GM12878 (cell line): ENCODE measurements around the gene C1QL2. TPM values are rescaled to one million over a fixed set of nuclear protein-coding genes. Genes with fewer than 3 reads are reported as not detected.

Experiments used
- ATAC-seq: fragments of 200-7000 bp; cut with Tn5 transposase; 3 replicates; pipeline ENCODE4 v1.9.1; 2020; ENCODE audit warnings: mild to moderate bottlenecking, moderate library complexity
- BruUV-seq: library from RNA; stranded (reverse); fragments of 400-500 nt; replicated peaks from 2 replicates; lab custom pipeline; 2021; lab: Mats Ljungman, UMichigan
- CTCF ChIA-PET: fragments of 300-600 bp; sonication (Branson Sonifier 250); formaldehyde crosslinking; extraction: SDS; loops from one replicate; lab custom pipeline; 2021; ENCODE audit warnings: inconsistent platforms; lab: Yijun Ruan, JAX
- POLR2A ChIA-PET: fragments of 350-600 bp; formaldehyde crosslinking; extraction: SDS; loops from one replicate; lab custom pipeline; 2021; ENCODE audit warnings: inconsistent platforms; lab: Charles Lee
- RAD21 ChIA-PET: fragments of 300-600 bp; sonication (Branson Sonifier 250); formaldehyde crosslinking; loops from one replicate; lab custom pipeline; 2023; ENCODE audit warnings: antibody characterized with exemption; ENCODE audit not compliant: unreplicated experiment; lab: Charles Lee
- SMC1A ChIA-PET: fragments of 300-600 bp; sonication (Branson Sonifier 250); formaldehyde crosslinking; loops from one replicate; lab custom pipeline; 2023; ENCODE audit not compliant: unreplicated experiment, uncharacterized antibody; lab: Charles Lee
- DNase-seq: peaks from one replicate; pipeline ENCODE4 v3.0.0-alpha.2; 2011; ENCODE audit warnings: low read depth, low spot score
- FAIRE-seq: peaks from 3 replicates; lab custom pipeline; 2011; peaks lifted over from hg19 to GRCh38; lab: Jason Lieb, UNC
- H2AFZ ChIP-seq: 2 replicates; pipeline ENCODE4 v1.6.0; 2011; ENCODE audit warnings: low read depth, low read length, control low read depth; ENCODE audit not compliant: control insufficient read depth
- H3K27ac ChIP-seq: 2 replicates; pipeline ENCODE4 v1.5.1; 2011; ENCODE audit warnings: control low read depth; ENCODE audit not compliant: control insufficient read depth, insufficient read depth
- H3K27me3 ChIP-seq, 2 experiments: replicated peaks in 1 of 2; 2 replicates each; pipeline versions ENCODE4 v1.6.0 to v1.6.1; 2011; ENCODE audit warnings: low read length in 1 of 2; ENCODE audit not compliant: control insufficient read depth in 2 of 2, insufficient read depth in 2 of 2
- H3K36me3 ChIP-seq, 2 experiments: 2 replicates each; pipeline ENCODE4 v1.5.1; 2011; ENCODE audit warnings: low read length in 1 of 2; ENCODE audit not compliant: control insufficient read depth in 2 of 2, insufficient read depth in 2 of 2
- H3K4me1 ChIP-seq: 2 replicates; pipeline ENCODE4 v1.6.1; 2011; ENCODE audit warnings: mild to moderate bottlenecking, low read length, moderate library complexity, mixed read lengths; ENCODE audit not compliant: control insufficient read depth, insufficient read depth
- H3K4me2 ChIP-seq: 2 replicates; pipeline ENCODE4 v1.6.0; 2011; ENCODE audit warnings: control low read depth; ENCODE audit not compliant: control insufficient read depth, insufficient read depth
- H3K4me3 ChIP-seq: fragments of 200-600 bp; sonication (generic); 2 replicates; pipeline ENCODE4 v1.5.1; 2016
- H3K79me2 ChIP-seq: 2 replicates; pipeline ENCODE4 v1.6.0; 2011; ENCODE audit warnings: low read length; ENCODE audit not compliant: control insufficient read depth, insufficient read depth
- H3K9ac ChIP-seq: 2 replicates; pipeline ENCODE4 v1.8.0; 2011; ENCODE audit warnings: low read length, control low read depth, mixed read lengths; ENCODE audit not compliant: control insufficient read depth, insufficient read depth
- H3K9me3 ChIP-seq: replicated peaks from 3 replicates; pipeline ENCODE4 v1.5.1; 2011; ENCODE audit warnings: mild to moderate bottlenecking, low read length; ENCODE audit not compliant: control insufficient read depth, insufficient read depth
- H4K20me1 ChIP-seq: 2 replicates; pipeline ENCODE4 v1.6.0; 2011; ENCODE audit not compliant: control insufficient read depth, insufficient read depth
- ATF7 ChIP-seq: fragments of 450-650 bp; IDR thresholded peaks from 2 replicates; pipeline ENCODE4 v1.6.1; 2016; ENCODE audit warnings: low read depth, mild to moderate bottlenecking
- BCLAF1 ChIP-seq: fragments of 450-650 bp; IDR thresholded peaks from 2 replicates; pipeline ENCODE4 v1.6.1; 2017; ENCODE audit warnings: antibody characterized with exemption, mild to moderate bottlenecking, moderate library complexity
- NBN ChIP-seq: fragments of 450-650 bp; IDR thresholded peaks from 2 replicates; pipeline ENCODE4 v1.6.1; 2016
- NFYB ChIP-seq: IDR thresholded peaks from 2 replicates; pipeline ENCODE4 v1.6.1; 2011; ENCODE audit warnings: low read depth, mild to moderate bottlenecking, low read length, improper control_type of control experiment, moderate library complexity; ENCODE audit not compliant: insufficient read depth
- SIX5 ChIP-seq: IDR thresholded peaks from 2 replicates; pipeline ENCODE4 v1.6.1; 2011; ENCODE audit warnings: mild to moderate bottlenecking, low read depth, low read length, moderate library complexity; ENCODE audit not compliant: severe bottlenecking
- SMC3 ChIP-seq: IDR thresholded peaks from 2 replicates; pipeline ENCODE4 v1.6.1; 2011; ENCODE audit warnings: low read length, improper control_type of control experiment, borderline replicate concordance
- WGBS: methylation state at CpG from one replicate; pipeline ENCODE4 v1.1.6; 2016; ENCODE audit warnings: low lambda C conversion rate; ENCODE audit not compliant: insufficient replicate concordance, insufficient coverage; ENCODE audit errors: missing lambda C conversion rate; 5-methylcytosine and 5-hydroxymethylcytosine counted together
- in situ Hi-C: fragments of 300-500 bp; cut with MboI; formaldehyde crosslinking; loops from 9 replicates; pipeline ENCODE4 v1.14.3; 2018; ENCODE audit warnings: mixed read lengths
- intact Hi-C: fragments of 100-400 bp; cut with micrococcal nuclease; formaldehyde crosslinking; loops from one replicate; pipeline ENCODE4 v1.14.2; 2022; ENCODE audit not compliant: unreplicated experiment
- polyA plus RNA-seq, 11 experiments: library from polyadenylated mRNA; depleted of rRNA in 4 of 11; unstranded in 6 of 11; stranded (reverse) in 5 of 11; fragments of >200 nt; fragmentation: Nextera tagmentation in 4 of 11; fragmentation: Illumina TruSeq in 1 of 11; extraction: Ambion mirVana in 4 of 11; extraction: Trizol in 1 of 11; gene quantifications; 1 replicate in 1 of 11; 2 replicates in 10 of 11; pipeline versions ENCODE4 v1.2.1 to v1.2.3, GENCODE V29; 2011 to 2016; ENCODE audit warnings: inconsistent platforms in 2 of 11, missing spikeins in 2 of 11, low read depth in 1 of 11
- total RNA-seq, 4 experiments: library from RNA; depleted of rRNA in 3 of 4; stranded (reverse); fragments of >200 nt in 3 of 4; fragmentation: Illumina TruSeq in 1 of 4; extraction: Trizol in 1 of 4; gene quantifications; 2 replicates each; pipeline versions ENCODE4 v1.2.1 to v1.2.3, GENCODE V29; 2013 to 2021
- TF ChIP-seq, protein P1 (sequence below): fragments of 450-650 bp; IDR thresholded peaks from 2 replicates; pipeline ENCODE4 v1.6.1; 2018; ENCODE audit warnings: borderline replicate concordance, mild to moderate bottlenecking; ENCODE audit not compliant: partially characterized antibody

The C1QL2 gene
- total and polyA plus RNA-seq, 10 of the 15 experiments (the other 5 are each of a cell fraction or from before 2014, with no cell fraction given): not detected

- DNase-seq (no peak), ATAC-seq (no peak)
- 6% methylated on average over 1 of the region's 1 CpG for WGBS
- no peaks in the 10 kb centered on the region for H3K36me3 ChIP-seq
- peaks cover 0 to 3% of the 10 kb centered on the region in 2 experiments; a peak in 2 of 4 replicates for H3K27me3 ChIP-seq
- H3K4me3 ChIP-seq: no peak overlapping the region
- H3K27ac ChIP-seq: no peak overlapping the region
- no TSS peak for BruUV-seq
- no peaks in the 10 kb centered on the region for H3K9me3 ChIP-seq
- RAD21 ChIA-PET: no interaction called here
- no peaks in the 10 kb centered on the region for H3K79me2 ChIP-seq
- TF ChIP-seq NFYB (peak; percentile 57; the same call in 1 of the 2 replicates), SIX5 (no peak), ATF7 (no peak)
- TF ChIP-seq, all 136 proteins: peak for 1
- no peak overlapping the region for H3K9ac ChIP-seq
- FAIRE-seq: no peak
- no peak overlapping the region for H3K4me2 ChIP-seq
- H4K20me1 ChIP-seq: no peaks in the 10 kb centered on the region
- ChIA-PET CTCF (no interaction called here), POLR2A (no interaction called here), SMC1A (no interaction called here)
- peaks cover 3% of the 10 kb centered on the region; the same call in 1 of the 2 replicates for H3K4me1 ChIP-seq
- in situ Hi-C loops: no loop called here
- intact Hi-C loops: no loop called here
- no peak overlapping the region for H2AFZ ChIP-seq
Measured at GRCh38 chr2:119202610-119203310, 44.2 kb upstream of the C1QL2 start.

GRCh38 chr2:119201815-119202214 is 43.3 kb upstream of the C1QL2 start:
- ATAC-seq (no peak), DNase-seq (no peak), FAIRE-seq (no peak)
- H3K9ac ChIP-seq: no peak overlapping the region
- H4K20me1 ChIP-seq: no peaks in the 10 kb centered on the region
- RAD21 ChIA-PET: no interaction called here
- no peaks in the 10 kb centered on the region for H3K9me3 ChIP-seq
- BruUV-seq: no TSS peak
- H3K27me3 ChIP-seq: peaks cover 0 to 4% of the 10 kb centered on the region in 2 experiments; a peak in 2 of 4 replicates
- H3K4me1 ChIP-seq: peaks cover 3% of the 10 kb centered on the region; the same call in 1 of the 2 replicates
- TF ChIP-seq, protein P1, sequence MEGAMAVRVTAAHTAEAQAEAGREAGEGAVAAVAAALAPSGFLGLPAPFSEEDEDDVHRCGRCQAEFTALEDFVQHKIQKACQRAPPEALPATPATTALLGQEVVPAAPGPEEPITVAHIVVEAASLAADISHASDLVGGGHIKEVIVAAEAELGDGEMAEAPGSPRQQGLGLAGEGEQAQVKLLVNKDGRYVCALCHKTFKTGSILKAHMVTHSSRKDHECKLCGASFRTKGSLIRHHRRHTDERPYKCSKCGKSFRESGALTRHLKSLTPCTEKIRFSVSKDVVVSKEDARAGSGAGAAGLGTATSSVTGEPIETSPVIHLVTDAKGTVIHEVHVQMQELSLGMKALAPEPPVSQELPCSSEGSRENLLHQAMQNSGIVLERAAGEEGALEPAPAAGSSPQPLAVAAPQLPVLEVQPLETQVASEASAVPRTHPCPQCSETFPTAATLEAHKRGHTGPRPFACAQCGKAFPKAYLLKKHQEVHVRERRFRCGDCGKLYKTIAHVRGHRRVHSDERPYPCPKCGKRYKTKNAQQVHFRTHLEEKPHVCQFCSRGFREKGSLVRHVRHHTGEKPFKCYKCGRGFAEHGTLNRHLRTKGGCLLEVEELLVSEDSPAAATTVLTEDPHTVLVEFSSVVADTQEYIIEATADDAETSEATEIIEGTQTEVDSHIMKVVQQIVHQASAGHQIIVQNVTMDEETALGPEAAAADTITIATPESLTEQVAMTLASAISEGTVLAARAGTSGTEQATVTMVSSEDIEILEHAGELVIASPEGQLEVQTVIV: no peak
- TF ChIP-seq NBN (no peak), SMC3 (no peak), BCLAF1 (no peak)
- in situ Hi-C loops (no loop called here), intact Hi-C loops (no loop called here)
- no peak overlapping the region for H3K4me3 ChIP-seq
- no peak overlapping the region for H3K4me2 ChIP-seq
- WGBS: 47% methylated on average over 5 of the region's 5 CpGs
- SMC1A ChIA-PET: interaction anchor here (1.0 kb wide), 1 partner anchor 9 kb away, joined by 3 read pairs; no protein-coding TSS in a partner anchor
- no peak overlapping the region for H2AFZ ChIP-seq
- CTCF ChIA-PET: interaction anchor here (1.5 kb wide), 1 partner anchor 19 kb away, joined by 3 read pairs; no protein-coding TSS in a partner anchor
- H3K27ac ChIP-seq: no peak overlapping the region
- H3K36me3 ChIP-seq: no peaks in the 10 kb centered on the region
- H3K79me2 ChIP-seq: no peaks in the 10 kb centered on the region
- POLR2A ChIA-PET: no interaction called here
